Loucy (cell line): ENCODE measurements around the gene OR5M11.

ENCODE experiments used
- H2AFZ ChIP-seq: fragments of 200-600 bp; sonication (generic); 2 replicates; pipeline ENCODE4 v1.6.0; 2016; ENCODE audit warnings: antibody characterized with exemption, mild to moderate bottlenecking, low read length, moderate library complexity
- H3F3A ChIP-seq: fragments of 200-600 bp; 2 replicates; pipeline ENCODE4 v1.6.0; 2016; ENCODE audit warnings: antibody characterized with exemption, low read depth, mild to moderate bottlenecking
- H3K27me3 ChIP-seq: fragments of 200-600 bp; sonication (generic); 2 replicates; pipeline ENCODE4 v1.6.1; 2014; ENCODE audit warnings: low read length, mild to moderate bottlenecking; ENCODE audit not compliant: insufficient read depth, poor library complexity, severe bottlenecking
- H3K36me3 ChIP-seq: fragments of 200-600 bp; sonication (generic); 2 replicates; pipeline ENCODE4 v1.6.1; 2016; ENCODE audit warnings: low read length; ENCODE audit not compliant: insufficient read depth
- H3K4me1 ChIP-seq: fragments of 200-600 bp; sonication (generic); 2 replicates; pipeline ENCODE4 v1.5.1; 2014; ENCODE audit warnings: low read length, mild to moderate bottlenecking; ENCODE audit not compliant: insufficient read depth, poor library complexity, severe bottlenecking
- H3K4me2 ChIP-seq: fragments of 200-600 bp; sonication (generic); 2 replicates; pipeline ENCODE4 v1.6.0; 2014; ENCODE audit warnings: antibody characterized with exemption, low read length, low read depth, mild to moderate bottlenecking; ENCODE audit not compliant: poor library complexity, severe bottlenecking
- H3K4me3 ChIP-seq: fragments of 200-600 bp; sonication (generic); 2 replicates; pipeline ENCODE4 v1.5.1; 2014; ENCODE audit warnings: low read length, mild to moderate bottlenecking, mixed read lengths; ENCODE audit not compliant: poor library complexity, severe bottlenecking
- H3K79me2 ChIP-seq: fragments of 200-600 bp; sonication (generic); 2 replicates; pipeline ENCODE4 v1.6.1; 2014; ENCODE audit warnings: low read length; ENCODE audit not compliant: insufficient read depth
- H3K9ac ChIP-seq: fragments of 200-600 bp; sonication (generic); 2 replicates; pipeline ENCODE4 v1.6.0; 2014; ENCODE audit warnings: mild to moderate bottlenecking, low read depth, low read length, moderate library complexity; ENCODE audit not compliant: poor library complexity, severe bottlenecking
- H3K9me2 ChIP-seq: fragments of 200-600 bp; sonication (generic); replicated peaks from 2 replicates; pipeline ENCODE4 v1.6.1; 2016; ENCODE audit warnings: low read depth, low read length, mixed read lengths
- H3K9me3 ChIP-seq: fragments of 200-600 bp; sonication (generic); 2 replicates; pipeline ENCODE4 v1.6.1; 2014; ENCODE audit warnings: mild to moderate bottlenecking, antibody characterized with exemption, low read length, low read depth; ENCODE audit not compliant: insufficient read depth
- H4K20me1 ChIP-seq: fragments of 200-600 bp; sonication (generic); 2 replicates; pipeline ENCODE4 v1.6.0; 2014; ENCODE audit warnings: antibody characterized with exemption, low read length, mild to moderate bottlenecking; ENCODE audit not compliant: insufficient read depth, poor library complexity, severe bottlenecking
- EZH2phosphoT487 ChIP-seq: fragments of 200-600 bp; IDR thresholded peaks from 2 replicates; pipeline ENCODE4 v1.6.1; 2018; ENCODE audit warnings: antibody characterized with exemption, mild to moderate bottlenecking, moderate library complexity, borderline replicate concordance
- TF ChIP-seq, protein P1 (sequence below): fragments of 200-600 bp; sonication (generic); conservative IDR thresholded peaks from 2 replicates; pipeline ENCODE4 v1.5.1; 2014; ENCODE audit warnings: mild to moderate bottlenecking, antibody characterized with exemption, low read length

Gene OR5M11

DNA sequence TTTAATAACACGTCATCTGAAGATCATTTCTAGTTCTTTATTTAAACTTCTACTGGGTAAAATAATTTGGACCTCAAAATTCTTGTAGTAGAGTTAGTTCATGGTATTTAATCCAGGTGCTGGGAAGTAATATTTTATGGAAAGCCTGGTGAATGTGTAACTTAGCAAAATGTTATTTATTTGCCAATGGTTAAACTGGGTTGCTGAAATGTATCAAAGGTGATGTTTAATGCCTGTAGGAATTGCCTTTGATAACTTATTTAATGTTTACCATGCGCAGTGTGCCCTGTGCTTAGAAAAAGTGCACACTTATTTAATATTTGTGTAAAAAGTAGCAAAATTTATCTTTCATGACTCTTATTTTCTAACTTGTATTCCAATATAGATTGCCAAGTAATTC is 11.2 kb downstream of the OR5M11 start:
- H3K79me2 ChIP-seq = no peaks in the 10 kb centered on the region
- H2AFZ ChIP-seq = no peak overlapping the region
- H3K4me2 ChIP-seq = no peak overlapping the region
- TF ChIP-seq, protein P1, sequence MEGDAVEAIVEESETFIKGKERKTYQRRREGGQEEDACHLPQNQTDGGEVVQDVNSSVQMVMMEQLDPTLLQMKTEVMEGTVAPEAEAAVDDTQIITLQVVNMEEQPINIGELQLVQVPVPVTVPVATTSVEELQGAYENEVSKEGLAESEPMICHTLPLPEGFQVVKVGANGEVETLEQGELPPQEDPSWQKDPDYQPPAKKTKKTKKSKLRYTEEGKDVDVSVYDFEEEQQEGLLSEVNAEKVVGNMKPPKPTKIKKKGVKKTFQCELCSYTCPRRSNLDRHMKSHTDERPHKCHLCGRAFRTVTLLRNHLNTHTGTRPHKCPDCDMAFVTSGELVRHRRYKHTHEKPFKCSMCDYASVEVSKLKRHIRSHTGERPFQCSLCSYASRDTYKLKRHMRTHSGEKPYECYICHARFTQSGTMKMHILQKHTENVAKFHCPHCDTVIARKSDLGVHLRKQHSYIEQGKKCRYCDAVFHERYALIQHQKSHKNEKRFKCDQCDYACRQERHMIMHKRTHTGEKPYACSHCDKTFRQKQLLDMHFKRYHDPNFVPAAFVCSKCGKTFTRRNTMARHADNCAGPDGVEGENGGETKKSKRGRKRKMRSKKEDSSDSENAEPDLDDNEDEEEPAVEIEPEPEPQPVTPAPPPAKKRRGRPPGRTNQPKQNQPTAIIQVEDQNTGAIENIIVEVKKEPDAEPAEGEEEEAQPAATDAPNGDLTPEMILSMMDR = no peak
- TF ChIP-seq EZH2phosphoT487 = no peak
- H3K9me2 ChIP-seq = no peaks in the 10 kb centered on the region
- H3K4me1 ChIP-seq = no peaks in the 10 kb centered on the region
- no peak overlapping the region for H3K4me3 ChIP-seq
- no peaks in the 10 kb centered on the region for H3K27me3 ChIP-seq
- H3K36me3 ChIP-seq = no peaks in the 10 kb centered on the region
- H4K20me1 ChIP-seq = no peaks in the 10 kb centered on the region
- H3F3A ChIP-seq = no peaks in the 10 kb centered on the region
- no peak overlapping the region for H3K9ac ChIP-seq
- no peaks in the 10 kb centered on the region for H3K9me3 ChIP-seq

DNA sequence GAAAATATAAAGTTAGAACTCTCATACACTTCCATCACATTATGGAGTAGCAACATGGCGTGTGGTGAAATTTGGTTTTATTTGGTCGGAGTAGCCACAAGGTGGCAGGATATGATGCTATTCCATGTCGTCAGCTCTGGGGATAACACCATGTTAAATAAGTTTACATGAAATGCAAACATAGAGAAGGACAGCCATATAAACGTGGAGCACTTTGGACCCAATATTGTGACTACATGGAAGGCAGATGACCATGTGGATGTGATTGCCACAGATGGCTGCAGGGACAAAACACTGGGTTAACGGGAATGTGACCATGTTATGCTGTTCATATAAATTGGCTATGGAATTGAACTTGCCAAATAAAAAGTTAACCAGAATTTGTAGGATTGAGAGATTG is 21.0 kb downstream of the OR5M11 start:
- no peaks in the 10 kb centered on the region for H3F3A ChIP-seq
- TF ChIP-seq, protein P1 = peak; percentile 19; the same call in 1 of the 2 replicates
- TF ChIP-seq EZH2phosphoT487 = no peak
- H3K36me3 ChIP-seq = no peaks in the 10 kb centered on the region
- no peaks in the 10 kb centered on the region for H3K9me2 ChIP-seq
- H3K79me2 ChIP-seq = no peaks in the 10 kb centered on the region
- no peak overlapping the region for H3K9ac ChIP-seq
- H2AFZ ChIP-seq = no peak overlapping the region
- no peaks in the 10 kb centered on the region for H3K4me1 ChIP-seq
- no peaks in the 10 kb centered on the region for H4K20me1 ChIP-seq
- H3K4me2 ChIP-seq = no peak overlapping the region
- no peak overlapping the region for H3K4me3 ChIP-seq
- H3K27me3 ChIP-seq = no peaks in the 10 kb centered on the region
- no peaks in the 10 kb centered on the region for H3K9me3 ChIP-seq

DNA sequence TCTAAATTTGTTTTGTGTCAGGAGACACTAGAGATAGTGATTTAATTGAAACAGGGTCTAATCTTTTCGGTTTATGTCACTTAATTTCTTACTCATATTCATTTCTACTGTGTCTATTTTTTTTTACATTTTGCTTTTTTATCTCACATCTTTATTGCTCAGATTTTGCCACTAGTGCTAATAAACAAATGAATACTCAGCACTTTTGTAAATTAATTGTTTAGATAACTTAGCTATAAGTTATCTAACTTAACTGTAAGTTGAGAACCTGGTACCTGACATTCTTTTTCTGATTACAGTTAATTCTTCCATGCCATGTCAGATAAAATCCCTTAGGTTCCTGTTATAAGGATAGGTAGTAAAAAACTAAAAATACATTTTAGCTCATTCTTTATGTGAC is 29.8 kb downstream of the OR5M11 start:
- no peaks in the 10 kb centered on the region for H3K9me2 ChIP-seq
- H3K36me3 ChIP-seq = no peaks in the 10 kb centered on the region
- TF ChIP-seq EZH2phosphoT487 = no peak
- TF ChIP-seq, protein P1 = no peak
- H4K20me1 ChIP-seq = no peaks in the 10 kb centered on the region
- no peaks in the 10 kb centered on the region for H3K27me3 ChIP-seq
- H3K4me3 ChIP-seq = no peak overlapping the region
- no peaks in the 10 kb centered on the region for H3F3A ChIP-seq
- no peaks in the 10 kb centered on the region for H3K9me3 ChIP-seq
- no peaks in the 10 kb centered on the region for H3K79me2 ChIP-seq
- H2AFZ ChIP-seq = no peak overlapping the region
- H3K4me2 ChIP-seq = no peak overlapping the region
- H3K4me1 ChIP-seq = no peaks in the 10 kb centered on the region
- H3K9ac ChIP-seq = no peak overlapping the region
